ENCODE data around the gene BLZF1.
A peak's percentile ranks its signal among the peaks of the same experiment; 100 is the strongest.

BLZF1 gene

DNA sequence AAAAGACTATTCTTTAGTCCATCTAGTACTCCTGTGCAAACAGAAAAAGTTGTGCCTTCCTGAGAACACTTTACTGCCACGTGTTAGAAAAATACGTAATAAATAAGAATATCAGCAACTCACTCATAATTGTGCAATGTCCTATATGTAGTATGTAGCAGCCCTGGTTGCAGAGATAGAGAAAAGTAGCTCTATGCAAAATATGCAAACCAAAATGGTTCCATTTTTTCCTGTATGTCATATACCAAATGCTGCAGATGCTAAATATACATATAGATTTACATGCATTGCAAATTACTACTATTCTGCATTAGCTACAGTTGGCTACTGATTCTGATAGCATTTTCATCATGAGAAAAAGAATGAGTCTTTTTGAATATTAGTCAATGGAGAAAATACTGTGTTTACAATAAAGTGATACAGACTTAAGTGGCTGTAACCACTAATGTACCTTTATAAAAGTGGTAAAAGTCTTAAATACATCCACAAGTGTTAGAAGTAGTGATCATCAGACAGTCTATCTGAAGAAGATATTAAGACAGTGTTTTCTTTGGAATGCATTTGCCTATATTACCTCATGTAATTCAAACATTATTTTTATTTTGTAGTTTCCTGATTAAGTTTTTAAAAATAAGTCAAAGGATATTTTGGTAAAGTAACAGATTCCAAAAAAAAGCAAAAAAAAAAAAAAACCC is 20.2 kb upstream of the BLZF1 start:
- Histone ChIP-seq H3K4me2 (ENCODE audit: low read length) (no peak overlapping the region), H3K27ac (ENCODE audit: low read length) (no peak overlapping the region), H3K9me3 (ENCODE audit: insufficient read depth, low read length) (no peaks in the 10 kb centered on the region), H3K36me3 (replicated peaks; ENCODE audit: low read depth, low read length) (no peaks in the 10 kb centered on the region), H3K27me3 (ENCODE audit: low read depth, low read length) (no peaks in the 10 kb centered on the region), H2AFZ (ENCODE audit: low read depth, low read length) (no peak overlapping the region), H3K79me2 (ENCODE audit: low read length) (no peaks in the 10 kb centered on the region), H3K4me1 (ENCODE audit: low read length) (peaks cover 7% of the 10 kb centered on the region), H3K4me3 (ENCODE audit: low read length) (no peak overlapping the region), H3K9ac (ENCODE audit: low read length) (no peak overlapping the region), H4K20me1 (ENCODE audit: insufficient read depth, low read length) (no peaks in the 10 kb centered on the region)
- TF ChIP-seq, protein P1, sequence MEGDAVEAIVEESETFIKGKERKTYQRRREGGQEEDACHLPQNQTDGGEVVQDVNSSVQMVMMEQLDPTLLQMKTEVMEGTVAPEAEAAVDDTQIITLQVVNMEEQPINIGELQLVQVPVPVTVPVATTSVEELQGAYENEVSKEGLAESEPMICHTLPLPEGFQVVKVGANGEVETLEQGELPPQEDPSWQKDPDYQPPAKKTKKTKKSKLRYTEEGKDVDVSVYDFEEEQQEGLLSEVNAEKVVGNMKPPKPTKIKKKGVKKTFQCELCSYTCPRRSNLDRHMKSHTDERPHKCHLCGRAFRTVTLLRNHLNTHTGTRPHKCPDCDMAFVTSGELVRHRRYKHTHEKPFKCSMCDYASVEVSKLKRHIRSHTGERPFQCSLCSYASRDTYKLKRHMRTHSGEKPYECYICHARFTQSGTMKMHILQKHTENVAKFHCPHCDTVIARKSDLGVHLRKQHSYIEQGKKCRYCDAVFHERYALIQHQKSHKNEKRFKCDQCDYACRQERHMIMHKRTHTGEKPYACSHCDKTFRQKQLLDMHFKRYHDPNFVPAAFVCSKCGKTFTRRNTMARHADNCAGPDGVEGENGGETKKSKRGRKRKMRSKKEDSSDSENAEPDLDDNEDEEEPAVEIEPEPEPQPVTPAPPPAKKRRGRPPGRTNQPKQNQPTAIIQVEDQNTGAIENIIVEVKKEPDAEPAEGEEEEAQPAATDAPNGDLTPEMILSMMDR (IDR thresholded peaks at IDR 0.05; ENCODE audit: low read depth, low read length), result no peak
- no peak for TF ChIP-seq EZH2phosphoT487 (IDR thresholded peaks at IDR 0.05; ENCODE audit: low read depth)

DNA sequence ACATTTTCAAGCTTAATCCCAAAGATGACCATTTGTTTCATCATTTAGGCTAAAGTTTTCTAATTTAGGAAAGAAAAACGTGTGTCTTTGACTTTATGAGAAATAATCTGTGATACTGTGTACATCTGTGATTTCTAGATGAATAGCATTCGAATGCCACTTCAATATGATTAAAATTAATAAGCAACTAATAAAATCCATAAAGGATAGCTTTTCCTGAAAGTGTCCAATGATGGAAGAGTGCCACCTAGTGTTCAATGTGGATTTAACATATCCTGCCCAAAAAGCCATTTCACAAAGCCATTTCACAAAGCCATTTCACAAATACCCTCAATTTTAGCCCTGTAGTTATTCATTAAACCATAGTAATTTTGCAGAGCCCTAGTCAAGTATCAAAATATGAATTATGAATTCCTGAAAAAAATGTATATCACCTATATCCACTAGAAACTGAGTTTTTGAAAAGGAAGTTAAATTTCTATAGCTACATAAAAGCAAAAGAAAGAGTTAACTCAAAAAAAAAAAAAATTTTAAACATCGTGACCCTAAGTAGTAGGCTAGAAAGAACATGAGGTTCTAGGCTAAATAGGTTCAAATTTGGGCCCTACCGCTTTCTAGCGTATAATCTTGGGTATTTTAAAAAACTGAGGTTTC is 19.5 kb upstream of the BLZF1 start:
- Histone ChIP-seq H4K20me1 (ENCODE audit: insufficient read depth, low read length) (no peaks in the 10 kb centered on the region), H3K4me3 (ENCODE audit: low read length) (no peak overlapping the region), H3K36me3 (replicated peaks; ENCODE audit: low read depth, low read length) (no peaks in the 10 kb centered on the region), H3K27me3 (ENCODE audit: low read depth, low read length) (no peaks in the 10 kb centered on the region), H3K9me3 (ENCODE audit: insufficient read depth, low read length) (no peaks in the 10 kb centered on the region), H3K9ac (ENCODE audit: low read length) (no peak overlapping the region), H3K79me2 (ENCODE audit: low read length) (no peaks in the 10 kb centered on the region), H2AFZ (ENCODE audit: low read depth, low read length) (no peak overlapping the region), H3K4me2 (ENCODE audit: low read length) (no peak overlapping the region), H3K27ac (ENCODE audit: low read length) (no peak overlapping the region), H3K4me1 (ENCODE audit: low read length) (peaks cover 7% of the 10 kb centered on the region)
- TF ChIP-seq EZH2phosphoT487 (IDR thresholded peaks at IDR 0.05; ENCODE audit: low read depth), result no peak
- TF ChIP-seq, protein P1 (IDR thresholded peaks at IDR 0.05; ENCODE audit: low read depth, low read length), result peak; percentile 96

DNA sequence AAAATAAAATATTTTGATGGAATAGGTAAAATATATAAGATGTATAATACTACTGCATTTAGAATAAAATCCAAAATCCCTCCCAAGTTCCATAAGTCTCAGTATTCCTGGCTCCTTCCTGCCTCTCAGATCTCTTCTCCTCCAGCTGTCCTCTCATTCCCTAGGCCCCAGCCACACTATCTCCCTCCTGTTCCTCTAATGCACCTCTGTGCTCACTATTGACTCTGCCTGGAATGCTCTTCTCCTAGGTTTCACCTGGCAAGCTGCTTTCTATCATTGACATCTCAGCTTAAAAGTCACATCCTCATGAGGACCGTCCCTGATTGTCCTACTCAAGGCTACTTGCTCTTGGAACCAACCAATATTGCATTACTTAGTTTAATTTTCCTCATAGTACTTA is 7.6 kb upstream of the BLZF1 start:
- Histone ChIP-seq H3K9me3 (ENCODE audit: insufficient read depth, low read length) (peaks cover 4% of the 10 kb centered on the region; the same call in 1 of the 2 replicates), H3K79me2 (ENCODE audit: low read length) (no peaks in the 10 kb centered on the region), H3K4me1 (ENCODE audit: low read length) (peaks cover 26% of the 10 kb centered on the region), H3K4me3 (ENCODE audit: low read length) (no peak overlapping the region), H3K9ac (ENCODE audit: low read length) (no peak overlapping the region), H4K20me1 (ENCODE audit: insufficient read depth, low read length) (no peaks in the 10 kb centered on the region), H2AFZ (ENCODE audit: low read depth, low read length) (no peak overlapping the region), H3K36me3 (replicated peaks; ENCODE audit: low read depth, low read length) (peaks cover 12% of the 10 kb centered on the region), H3K27ac (ENCODE audit: low read length) (no peak overlapping the region), H3K4me2 (ENCODE audit: low read length) (no peak overlapping the region), H3K27me3 (ENCODE audit: low read depth, low read length) (no peaks in the 10 kb centered on the region)
- no peak for TF ChIP-seq EZH2phosphoT487 (IDR thresholded peaks at IDR 0.05; ENCODE audit: low read depth)
- TF ChIP-seq, protein P1 (IDR thresholded peaks at IDR 0.05; ENCODE audit: low read depth, low read length), result no peak

DNA sequence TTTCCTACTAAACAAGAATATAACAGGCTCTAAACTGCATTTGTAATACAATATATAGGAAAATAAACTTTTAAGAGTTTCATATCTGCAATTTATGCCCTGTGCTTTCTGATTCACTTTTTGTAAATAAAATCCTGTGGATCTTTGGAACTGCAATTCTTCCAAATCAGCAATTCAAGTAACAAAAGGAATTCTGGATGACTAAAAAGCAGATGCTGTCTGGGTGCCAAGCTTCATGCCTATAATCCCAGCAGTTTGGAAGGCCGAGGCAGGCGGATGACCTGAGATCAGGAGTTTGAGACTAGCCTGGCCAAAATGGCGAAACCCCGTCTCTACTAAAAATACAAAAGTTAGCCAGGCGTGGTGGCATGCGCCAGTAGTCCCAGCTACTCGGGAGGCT is 6.7 kb upstream of the BLZF1 start:
- H2AFZ ChIP-seq (ENCODE audit: low read depth, low read length), result no peak overlapping the region
- H3K36me3 ChIP-seq (replicated peaks; ENCODE audit: low read depth, low read length), result peaks cover 14% of the 10 kb centered on the region
- TF ChIP-seq EZH2phosphoT487 (IDR thresholded peaks at IDR 0.05; ENCODE audit: low read depth), result no peak
- TF ChIP-seq, protein P1 (IDR thresholded peaks at IDR 0.05; ENCODE audit: low read depth, low read length), result no peak
- H4K20me1 ChIP-seq (ENCODE audit: insufficient read depth, low read length), result no peaks in the 10 kb centered on the region
- H3K4me3 ChIP-seq (ENCODE audit: low read length), result peak overlapping the region; percentile 20
- no peaks in the 10 kb centered on the region for H3K79me2 ChIP-seq (ENCODE audit: low read length)
- H3K9me3 ChIP-seq (ENCODE audit: insufficient read depth, low read length), result peaks cover 4% of the 10 kb centered on the region; the same call in 1 of the 2 replicates
- peak overlapping the region; percentile 13 for H3K4me2 ChIP-seq (ENCODE audit: low read length)
- H3K27me3 ChIP-seq (ENCODE audit: low read depth, low read length), result no peaks in the 10 kb centered on the region
- H3K27ac ChIP-seq (ENCODE audit: low read length), result no peak overlapping the region
- H3K9ac ChIP-seq (ENCODE audit: low read length), result no peak overlapping the region
- peaks cover 26% of the 10 kb centered on the region for H3K4me1 ChIP-seq (ENCODE audit: low read length)

Measured in OCI-LY3 (cell line).